HEK293T (cell line): ENCODE data around the gene ANKLE1.

ENCODE experiments used
- BHLHE40 ChIP-seq: fragments of 450-650 bp; IDR thresholded peaks from 2 replicates; pipeline ENCODE4 v1.6.1; 2016; ENCODE audit warnings: mild to moderate bottlenecking, moderate library complexity, borderline replicate concordance
- FOXA1 ChIP-seq: fragments of 450-650 bp; IDR thresholded peaks from 2 replicates; pipeline ENCODE4 v1.6.1; 2016; ENCODE audit warnings: mild to moderate bottlenecking
- FOXM1 ChIP-seq: fragments of 450-650 bp; IDR thresholded peaks from 2 replicates; pipeline ENCODE4 v1.6.1; 2017; ENCODE audit warnings: mild to moderate bottlenecking, borderline replicate concordance

DNA sequence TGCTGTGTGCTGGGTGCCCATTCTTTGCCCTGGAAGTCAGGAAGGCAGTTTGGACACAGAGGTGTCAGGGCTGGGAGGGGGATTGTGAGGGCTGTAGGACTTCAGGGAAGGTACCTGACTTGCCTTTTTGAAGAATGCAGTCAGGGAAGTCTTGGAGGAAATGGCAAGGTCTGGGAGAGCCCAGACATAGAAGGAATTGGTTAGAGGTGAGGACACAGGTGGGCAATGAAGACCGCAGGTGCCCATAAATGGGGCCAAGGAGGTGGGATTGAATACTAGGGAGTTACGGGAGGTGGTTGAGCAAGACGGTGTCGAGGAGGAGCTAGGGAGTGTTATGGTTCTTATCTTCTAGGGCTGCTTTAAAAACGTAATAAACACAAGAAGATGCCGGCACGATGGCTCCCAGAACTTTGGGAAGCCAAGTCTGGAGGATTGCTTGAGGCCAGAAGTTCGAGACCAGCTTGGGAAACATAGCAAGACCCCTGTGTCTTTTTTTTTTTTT lies 26.2 kb downstream of the ANKLE1 start:
- no peak for TF ChIP-seq FOXM1
- TF ChIP-seq FOXA1, result no peak
- no peak for TF ChIP-seq BHLHE40
